Adrenal gland (tissue), 12 donors: ENCODE measurements around the gene CGNL1. TPM values are rescaled to one million over a fixed set of nuclear protein-coding genes. Genes with fewer than 3 reads are reported as not detected.

ENCODE experiments used
- DNase-seq, 7 donors: peaks; one replicate each; pipeline ENCODE4 v3.0.0-alpha.2; 2019 to 2020
- H3K27ac ChIP-seq, 5 donors: fragments of 200-600 bp; sonication (generic) in 4 of 5; 1 replicate in 3 of 5; 2 replicates in 2 of 5; pipeline versions ENCODE4 v1.5.1 to v1.8.0; 2016 to 2020; ENCODE audit warnings: mild to moderate bottlenecking in 1 of 5
- H3K27me3 ChIP-seq: fragments of 200-600 bp; 2 replicates; pipeline ENCODE4 v1.8.0; 2021
- H3K36me3 ChIP-seq, 2 donors: fragments of 200-600 bp; replicated peaks in 1 of 2; 1 replicate in 1 of 2; 2 replicates in 1 of 2; pipeline versions ENCODE4 v1.5.1 to v1.8.0; 2018 to 2022
- H3K4me1 ChIP-seq, 2 donors: fragments of 200-600 bp; replicated peaks in 1 of 2; 1 replicate in 1 of 2; 2 replicates in 1 of 2; pipeline versions ENCODE4 v1.5.1 to v1.8.0; 2018 to 2021
- H3K4me3 ChIP-seq, 4 donors: fragments of 200-600 bp; sonication (generic) in 3 of 4; one replicate each; pipeline ENCODE4 v1.5.1; 2016 to 2018
- H3K9me3 ChIP-seq, 3 donors: fragments of 200-600 bp; sonication (generic) in 1 of 3; replicated peaks in 1 of 3; 1 replicate in 2 of 3; 2 replicates in 1 of 3; pipeline versions ENCODE4 v1.5.1 to v1.8.0; 2016 to 2021
- POLR2A ChIP-seq, 2 donors: fragments of 450-650 bp; IDR thresholded peaks; one replicate each; pipeline ENCODE4 v1.6.1; 2017; ENCODE audit warnings: antibody characterized with exemption in 2 of 2, mild to moderate bottlenecking in 2 of 2, moderate library complexity in 1 of 2
- WGBS, 4 donors: extraction: QIAGEN DNeasy Blood & Tissue Kit in 2 of 4; methylation state at CpG; one replicate each; pipeline versions ENCODE4 v1.1.5 to v1.1.7; 2013 to 2017; 5-methylcytosine and 5-hydroxymethylcytosine counted together
- intact Hi-C, 2 donors: fragments of 100-400 bp; cut with DNase I; formaldehyde crosslinking; loops; one replicate each; pipeline versions ENCODE4 v1.14.1 to v1.15.0; 2022 to 2023
- polyA plus RNA-seq, 3 donors: library from polyadenylated mRNA; stranded (reverse); fragments of 200-250 nt in 2 of 3; fragments of 350-450 nt in 1 of 3; fragmentation: Illumina TruSeq in 1 of 3; extraction: RNeasy Lipid Tissue Mini Kit (QIAGEN cat#74804) in 1 of 3; gene quantifications; one replicate each; pipeline ENCODE4 v1.2.3, GENCODE V29; 2013 to 2014
- total RNA-seq, 9 donors: library from RNA; depleted of rRNA in 4 of 9; stranded (reverse); fragments of >200 nt in 4 of 9; fragments of 120-200 nt in 1 of 9; fragmentation: NEBNext Ultra II Directional in 1 of 9; extraction: Animal tissue kit (Norgen Biotek cat#: 25700) in 1 of 9; gene quantifications; one replicate each; pipeline versions ENCODE4 v1.1.0 to v1.2.4, GENCODE V29; 2013 to 2023
- TF ChIP-seq, protein P1 (sequence below), 6 experiments: fragments of 450-650 bp in 4 of 6; fragments of 200-600 bp in 2 of 6; sonication (generic) in 1 of 6; IDR thresholded peaks; 1 replicate in 5 of 6; 2 replicates in 1 of 6; pipeline versions ENCODE4 v1.5.1 to v1.8.0; 2016 to 2021; ENCODE audit warnings: antibody characterized with exemption in 6 of 6, mild to moderate bottlenecking in 2 of 6, moderate library complexity in 1 of 6
- donor health status: healthy with polysubstance abuse.
- donor health status: Bipolar disorder and iron deficiency.
- donor health status: DM: yes; HTN: yes; CAD: no.
- donor health status: DM: no; HTN: no; CAD: no.
- donor health status: DM: no; HTN: no; CAD: no.
- donor health status: DM: yes; HTN: yes; CAD: no.

CGNL1 gene
- total and polyA plus RNA-seq, 12 donors: 5.2 to 49.5 (median 22.0) TPM

- no peak for DNase-seq
- WGBS, 4 donors: 85 to 87% (median 86%) methylated on average over 3 of the region's 3 CpGs
- Histone ChIP-seq H3K27me3 (no peaks in the 10 kb centered on the region), H3K4me1 (peaks cover 0 to 2% of the 10 kb centered on the region in 2 donors), H3K4me3 (no peak overlapping the region), H3K27ac (no peak overlapping the region), H3K36me3 (no peaks in the 10 kb centered on the region), H3K9me3 (no peaks in the 10 kb centered on the region)
- intact Hi-C loops: no loop called here
- TF ChIP-seq, protein P1, sequence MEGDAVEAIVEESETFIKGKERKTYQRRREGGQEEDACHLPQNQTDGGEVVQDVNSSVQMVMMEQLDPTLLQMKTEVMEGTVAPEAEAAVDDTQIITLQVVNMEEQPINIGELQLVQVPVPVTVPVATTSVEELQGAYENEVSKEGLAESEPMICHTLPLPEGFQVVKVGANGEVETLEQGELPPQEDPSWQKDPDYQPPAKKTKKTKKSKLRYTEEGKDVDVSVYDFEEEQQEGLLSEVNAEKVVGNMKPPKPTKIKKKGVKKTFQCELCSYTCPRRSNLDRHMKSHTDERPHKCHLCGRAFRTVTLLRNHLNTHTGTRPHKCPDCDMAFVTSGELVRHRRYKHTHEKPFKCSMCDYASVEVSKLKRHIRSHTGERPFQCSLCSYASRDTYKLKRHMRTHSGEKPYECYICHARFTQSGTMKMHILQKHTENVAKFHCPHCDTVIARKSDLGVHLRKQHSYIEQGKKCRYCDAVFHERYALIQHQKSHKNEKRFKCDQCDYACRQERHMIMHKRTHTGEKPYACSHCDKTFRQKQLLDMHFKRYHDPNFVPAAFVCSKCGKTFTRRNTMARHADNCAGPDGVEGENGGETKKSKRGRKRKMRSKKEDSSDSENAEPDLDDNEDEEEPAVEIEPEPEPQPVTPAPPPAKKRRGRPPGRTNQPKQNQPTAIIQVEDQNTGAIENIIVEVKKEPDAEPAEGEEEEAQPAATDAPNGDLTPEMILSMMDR (IDR thresholded peaks at IDR 0.05): no peak
- no peak for TF ChIP-seq POLR2A (IDR thresholded peaks at IDR 0.05)
Observed at GRCh38 chr15:57481038-57481705, 104.9 kb downstream of the CGNL1 start.

- intact Hi-C loops: no loop called here
- H3K27ac ChIP-seq: peak overlapping the region in 3 of 5 donors; percentile 27 to 79 (median 56)
- peaks cover 0 to 5% of the 10 kb centered on the region in 2 donors for H3K4me1 ChIP-seq
- 16 to 30% (median 20%) methylated on average over 2 of the region's 2 CpGs for WGBS, 4 donors
- DNase-seq: peak; percentile 65 to 95 (median 90)
- H3K4me3 ChIP-seq: no peak overlapping the region
- H3K9me3 ChIP-seq: no peaks in the 10 kb centered on the region
- H3K27me3 ChIP-seq: no peaks in the 10 kb centered on the region
- no peaks in the 10 kb centered on the region for H3K36me3 ChIP-seq
- TF ChIP-seq POLR2A (IDR thresholded peaks at IDR 0.05): no peak
- TF ChIP-seq, protein P1 (IDR thresholded peaks at IDR 0.05): no peak
Observed at GRCh38 chr15:57485869-57486268, 109.6 kb downstream of the CGNL1 start.

GRCh38 chr15:57486833-57487232 lies 110.5 kb downstream of the CGNL1 start:
- no peak for DNase-seq
- intact Hi-C loops: no loop called here

DNA sequence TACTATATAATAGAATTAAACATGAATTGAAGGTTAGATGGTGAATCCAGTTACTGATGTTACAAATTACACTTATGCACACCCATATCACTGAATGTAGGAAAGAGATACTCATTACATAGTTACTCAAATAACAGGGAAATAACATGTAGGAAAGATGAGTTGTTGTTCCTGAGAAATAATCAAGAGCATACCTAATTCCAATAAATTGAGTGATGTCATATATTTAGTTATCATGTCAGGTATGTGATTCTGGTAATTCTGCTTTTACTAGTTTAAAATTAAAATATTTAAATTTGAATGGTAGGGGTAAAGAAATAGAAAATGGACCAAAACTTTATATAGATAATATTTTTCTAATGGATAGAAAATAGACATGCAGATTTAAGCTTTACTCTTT lies 112.8 kb downstream of the CGNL1 start:
- no peaks in the 10 kb centered on the region for H3K36me3 ChIP-seq
- intact Hi-C loops: no loop called here

More at GRCh38 chr15:57486833-57487232, 110.5 kb downstream of the CGNL1 start:
- Histone ChIP-seq H3K4me3 (no peak overlapping the region), H3K27ac (peak overlapping the region in 1 of 5 donors; percentile 79), H3K27me3 (no peaks in the 10 kb centered on the region), H3K4me1 (peaks cover 0 to 5% of the 10 kb centered on the region in 2 donors), H3K9me3 (no peaks in the 10 kb centered on the region), H3K36me3 (no peaks in the 10 kb centered on the region)
- TF ChIP-seq POLR2A (IDR thresholded peaks at IDR 0.05): no peak
- TF ChIP-seq, protein P1 (IDR thresholded peaks at IDR 0.05): no peak

More for the DNA sequence above, 112.8 kb downstream of the CGNL1 start:
- peaks cover 0 to 5% of the 10 kb centered on the region in 2 donors for H3K4me1 ChIP-seq
- H3K4me3 ChIP-seq: no peak overlapping the region
- no peak for DNase-seq
- H3K9me3 ChIP-seq: no peaks in the 10 kb centered on the region
- TF ChIP-seq POLR2A (IDR thresholded peaks at IDR 0.05): no peak
- TF ChIP-seq, protein P1 (IDR thresholded peaks at IDR 0.05): no peak
- no peak overlapping the region for H3K27ac ChIP-seq
- no peaks in the 10 kb centered on the region for H3K27me3 ChIP-seq
